ENCODE measurements around the gene CCDC167.

DNA sequence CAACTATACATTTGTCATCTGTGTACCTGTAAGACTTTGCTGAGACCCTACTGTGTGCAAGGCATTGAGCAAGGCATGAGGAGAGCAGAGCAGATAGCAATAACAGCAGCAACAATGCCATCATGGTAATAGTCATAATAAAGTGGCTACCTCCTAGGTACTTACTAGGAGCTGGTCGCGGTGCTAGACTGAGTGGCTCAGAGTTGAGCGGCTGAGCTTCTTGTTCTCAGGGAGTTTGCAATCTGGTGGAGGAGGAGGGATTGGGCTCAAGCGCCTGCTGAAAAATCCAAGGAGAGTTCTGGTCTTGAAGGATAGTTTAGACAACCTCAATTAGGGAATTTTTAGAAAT is 25.3 kb upstream of the CCDC167 start:
- TF ChIP-seq GATA2 (IDR thresholded peaks at IDR 0.05; ENCODE audit: low read depth, low read length) (no peak), GATA3 (IDR thresholded peaks at IDR 0.05; ENCODE audit: low read depth, low read length) (no peak)
